MM.1S (cell line): ENCODE results near the gene PPP2R5C.

ENCODE experiments used
- DNase-seq: peaks from one replicate; pipeline ENCODE4 v3.0.0-alpha.2; 2015
- H2AFZ ChIP-seq: fragments of 300-600 bp; sonication (generic); 2 replicates; pipeline ENCODE4 v1.6.0; 2016; ENCODE audit warnings: antibody characterized with exemption, low read length
- H3F3A ChIP-seq: fragments of 300-600 bp; sonication (generic); 2 replicates; pipeline ENCODE4 v1.6.1; 2016; ENCODE audit warnings: mild to moderate bottlenecking, antibody characterized with exemption, low read length, moderate library complexity, mixed read lengths; ENCODE audit not compliant: insufficient read depth
- H3K27ac ChIP-seq: fragments of 300-600 bp; sonication (generic); 2 replicates; pipeline ENCODE4 v1.5.1; 2016; ENCODE audit warnings: mild to moderate bottlenecking, low read length
- H3K27me3 ChIP-seq: fragments of 300-600 bp; sonication (generic); replicated peaks from 2 replicates; pipeline ENCODE4 v1.6.0; 2016; ENCODE audit warnings: low read length; ENCODE audit not compliant: insufficient read depth
- H3K36me3 ChIP-seq: fragments of 300-600 bp; sonication (generic); replicated peaks from 2 replicates; pipeline ENCODE4 v1.6.1; 2016; ENCODE audit warnings: mild to moderate bottlenecking, low read length, mixed read lengths; ENCODE audit not compliant: insufficient read depth
- H3K4me1 ChIP-seq: fragments of 300-600 bp; sonication (generic); 2 replicates; pipeline ENCODE4 v1.6.1; 2016; ENCODE audit warnings: low read length, mixed read lengths
- H3K4me2 ChIP-seq: fragments of 300-600 bp; sonication (generic); 2 replicates; pipeline ENCODE4 v1.6.0; 2016; ENCODE audit warnings: low read depth, low read length
- H3K4me3 ChIP-seq: fragments of 300-600 bp; sonication (generic); 2 replicates; pipeline ENCODE4 v1.5.1; 2016; ENCODE audit warnings: low read length, mixed read lengths
- H3K79me2 ChIP-seq: fragments of 300-600 bp; sonication (generic); 2 replicates; pipeline ENCODE4 v1.6.1; 2016; ENCODE audit warnings: mixed run types, low read length, mixed read lengths
- H3K9ac ChIP-seq: fragments of 300-600 bp; sonication (generic); 2 replicates; pipeline ENCODE4 v1.6.1; 2016; ENCODE audit warnings: low read length, mixed read lengths
- H3K9me2 ChIP-seq: fragments of 300-600 bp; sonication (generic); replicated peaks from 2 replicates; pipeline ENCODE4 v1.6.1; 2016; ENCODE audit warnings: mild to moderate bottlenecking, low read length, mixed read lengths; ENCODE audit not compliant: insufficient read depth
- H3K9me3 ChIP-seq: fragments of 300-600 bp; sonication (generic); replicated peaks from 2 replicates; pipeline ENCODE4 v1.6.1; 2016; ENCODE audit warnings: mild to moderate bottlenecking, low read length, mixed read lengths; ENCODE audit not compliant: insufficient read depth
- H4K20me1 ChIP-seq: fragments of 300-600 bp; sonication (generic); 2 replicates; pipeline ENCODE4 v1.6.1; 2016; ENCODE audit warnings: mild to moderate bottlenecking, low read length, moderate library complexity, mixed read lengths; ENCODE audit not compliant: insufficient read depth
- EZH2 ChIP-seq: fragments of 300-600 bp; sonication (generic); optimal IDR thresholded peaks from 2 replicates; pipeline ENCODE3; 2017; ENCODE audit warnings: low read depth, mild to moderate bottlenecking, antibody characterized with exemption, low read length, mixed read lengths
- EZH2phosphoT487 ChIP-seq: fragments of 300-600 bp; sonication (generic); IDR thresholded peaks from 2 replicates; pipeline ENCODE4 v1.6.1; 2018; ENCODE audit warnings: antibody characterized with exemption, low read length
- TF ChIP-seq, protein P1 (sequence below): fragments of 300-600 bp; sonication (generic); IDR thresholded peaks from 2 replicates; pipeline ENCODE4 v1.5.1; 2016; ENCODE audit warnings: antibody characterized with exemption, low read length, mixed read lengths

PPP2R5C gene

DNA sequence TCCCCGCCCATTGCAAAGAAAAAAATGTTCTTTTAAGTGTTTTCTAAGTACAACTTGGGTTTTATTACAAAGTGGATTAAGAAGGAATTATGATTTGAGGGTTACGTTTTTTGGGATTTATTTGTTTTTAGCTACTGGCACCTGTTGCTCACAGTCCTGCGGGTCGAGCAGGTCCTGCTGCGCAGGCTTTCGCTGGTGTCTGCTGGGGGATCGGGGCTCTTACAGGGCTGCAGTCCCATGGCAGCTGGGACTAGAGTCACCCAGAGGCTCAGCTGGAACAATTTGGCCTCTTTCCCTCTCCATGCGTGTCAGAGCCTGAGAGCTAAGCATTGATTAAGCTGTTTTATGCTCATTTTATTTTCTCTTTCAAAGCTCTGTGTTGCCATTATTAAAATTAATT is 147.3 kb downstream of the PPP2R5C start:
- H3K4me1 ChIP-seq = no peaks in the 10 kb centered on the region
- H3F3A ChIP-seq = no peaks in the 10 kb centered on the region
- TF ChIP-seq EZH2phosphoT487 (no peak), EZH2 (no peak)
- TF ChIP-seq, protein P1, sequence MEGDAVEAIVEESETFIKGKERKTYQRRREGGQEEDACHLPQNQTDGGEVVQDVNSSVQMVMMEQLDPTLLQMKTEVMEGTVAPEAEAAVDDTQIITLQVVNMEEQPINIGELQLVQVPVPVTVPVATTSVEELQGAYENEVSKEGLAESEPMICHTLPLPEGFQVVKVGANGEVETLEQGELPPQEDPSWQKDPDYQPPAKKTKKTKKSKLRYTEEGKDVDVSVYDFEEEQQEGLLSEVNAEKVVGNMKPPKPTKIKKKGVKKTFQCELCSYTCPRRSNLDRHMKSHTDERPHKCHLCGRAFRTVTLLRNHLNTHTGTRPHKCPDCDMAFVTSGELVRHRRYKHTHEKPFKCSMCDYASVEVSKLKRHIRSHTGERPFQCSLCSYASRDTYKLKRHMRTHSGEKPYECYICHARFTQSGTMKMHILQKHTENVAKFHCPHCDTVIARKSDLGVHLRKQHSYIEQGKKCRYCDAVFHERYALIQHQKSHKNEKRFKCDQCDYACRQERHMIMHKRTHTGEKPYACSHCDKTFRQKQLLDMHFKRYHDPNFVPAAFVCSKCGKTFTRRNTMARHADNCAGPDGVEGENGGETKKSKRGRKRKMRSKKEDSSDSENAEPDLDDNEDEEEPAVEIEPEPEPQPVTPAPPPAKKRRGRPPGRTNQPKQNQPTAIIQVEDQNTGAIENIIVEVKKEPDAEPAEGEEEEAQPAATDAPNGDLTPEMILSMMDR = no peak
- H3K27me3 ChIP-seq = no peaks in the 10 kb centered on the region
- no peaks in the 10 kb centered on the region for H3K9me2 ChIP-seq
- H3K79me2 ChIP-seq = no peaks in the 10 kb centered on the region
- no peaks in the 10 kb centered on the region for H3K9me3 ChIP-seq
- no peak overlapping the region for H3K4me3 ChIP-seq
- no peak overlapping the region for H3K27ac ChIP-seq
- no peak for DNase-seq
- no peaks in the 10 kb centered on the region for H4K20me1 ChIP-seq
- H3K9ac ChIP-seq = no peak overlapping the region
- H2AFZ ChIP-seq = no peak overlapping the region
- no peak overlapping the region for H3K4me2 ChIP-seq
- no peaks in the 10 kb centered on the region for H3K36me3 ChIP-seq

DNA sequence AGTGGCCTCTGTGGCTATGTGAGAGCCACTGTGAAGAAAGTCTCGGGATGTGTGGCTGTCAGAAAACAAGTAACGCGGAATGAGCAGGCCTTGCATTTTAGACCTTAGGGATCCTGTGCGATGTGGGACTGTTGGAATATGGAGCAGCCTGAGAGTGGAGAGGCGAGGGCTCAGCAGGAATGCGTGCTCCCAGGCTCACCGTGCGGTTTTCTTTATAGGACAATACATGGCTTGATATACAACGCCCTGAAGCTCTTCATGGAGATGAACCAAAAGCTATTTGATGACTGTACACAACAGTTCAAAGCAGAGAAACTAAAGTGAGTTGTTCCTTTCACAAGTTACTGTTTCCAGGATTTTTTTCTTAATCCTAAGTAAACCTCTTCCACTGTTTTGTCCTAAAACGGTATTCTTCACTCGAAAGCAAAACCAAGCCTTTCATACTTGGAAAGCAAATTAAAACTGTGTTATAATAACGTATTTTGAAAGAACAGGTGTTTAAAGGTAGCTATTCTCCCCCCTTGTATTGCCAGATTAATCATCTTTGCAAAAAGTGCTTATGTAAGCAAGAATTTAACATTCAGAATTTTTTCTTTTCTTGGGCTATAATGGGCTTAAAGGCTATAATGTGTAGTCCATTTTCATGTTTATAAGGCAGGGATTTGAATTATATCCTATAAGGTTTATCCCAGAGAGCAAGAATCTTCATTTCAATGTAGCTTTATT is 148.0 kb downstream of the PPP2R5C start:
- H3K4me3 ChIP-seq = no peak overlapping the region
- H2AFZ ChIP-seq = no peak overlapping the region
- H3K9me3 ChIP-seq = no peaks in the 10 kb centered on the region
- H3K9ac ChIP-seq = no peak overlapping the region
- H3K4me2 ChIP-seq = no peak overlapping the region
- no peaks in the 10 kb centered on the region for H3K4me1 ChIP-seq
- no peaks in the 10 kb centered on the region for H3K79me2 ChIP-seq
- no peak overlapping the region for H3K27ac ChIP-seq
- TF ChIP-seq, protein P1 = no peak
- no peak for TF ChIP-seq EZH2
- no peak for TF ChIP-seq EZH2phosphoT487
- H4K20me1 ChIP-seq = no peaks in the 10 kb centered on the region
- no peak for DNase-seq
- no peaks in the 10 kb centered on the region for H3K9me2 ChIP-seq
- H3F3A ChIP-seq = no peaks in the 10 kb centered on the region
- H3K36me3 ChIP-seq = no peaks in the 10 kb centered on the region
- H3K27me3 ChIP-seq = no peaks in the 10 kb centered on the region

DNA sequence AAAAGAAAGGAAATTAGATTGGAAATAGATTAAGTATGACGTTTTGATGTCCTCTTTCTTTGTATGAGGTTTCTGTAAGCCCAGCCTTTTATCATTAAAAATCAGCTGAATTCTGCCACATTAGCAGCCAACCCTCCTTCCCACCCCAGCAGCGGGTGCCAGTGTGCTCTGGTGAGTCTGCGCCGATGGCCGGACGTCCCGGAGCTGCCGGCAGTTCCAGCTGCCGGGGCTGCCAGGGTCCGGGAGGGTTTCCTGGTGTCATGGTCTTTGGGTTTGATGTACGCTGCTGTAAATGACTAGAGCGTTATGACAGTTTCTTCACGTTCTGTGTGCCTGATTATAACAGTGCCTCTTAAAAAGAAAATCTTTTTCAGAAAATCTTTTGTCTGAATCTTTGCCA is 151.3 kb downstream of the PPP2R5C start:
- Histone ChIP-seq H2AFZ (no peak overlapping the region), H3F3A (no peaks in the 10 kb centered on the region), H3K4me2 (no peak overlapping the region), H3K4me1 (no peaks in the 10 kb centered on the region), H3K36me3 (no peaks in the 10 kb centered on the region), H3K79me2 (no peaks in the 10 kb centered on the region), H3K4me3 (no peak overlapping the region), H3K27me3 (no peaks in the 10 kb centered on the region), H4K20me1 (no peaks in the 10 kb centered on the region), H3K9me3 (no peaks in the 10 kb centered on the region), H3K9ac (no peak overlapping the region), H3K27ac (no peak overlapping the region), H3K9me2 (no peaks in the 10 kb centered on the region)
- no peak for TF ChIP-seq EZH2
- TF ChIP-seq, protein P1 = no peak
- TF ChIP-seq EZH2phosphoT487 = no peak
- DNase-seq = no peak
